ENCODE data around the gene EGFL7. TPM values are rescaled to one million over a fixed set of nuclear protein-coding genes. Genes with fewer than 3 reads are reported as not detected.

EGFL7 gene
- total and polyA plus RNA-seq, 2 donors (not counting 1 experiment from before 2014, with no cell fraction given), result 4.2 to 7.9 TPM

DNA sequence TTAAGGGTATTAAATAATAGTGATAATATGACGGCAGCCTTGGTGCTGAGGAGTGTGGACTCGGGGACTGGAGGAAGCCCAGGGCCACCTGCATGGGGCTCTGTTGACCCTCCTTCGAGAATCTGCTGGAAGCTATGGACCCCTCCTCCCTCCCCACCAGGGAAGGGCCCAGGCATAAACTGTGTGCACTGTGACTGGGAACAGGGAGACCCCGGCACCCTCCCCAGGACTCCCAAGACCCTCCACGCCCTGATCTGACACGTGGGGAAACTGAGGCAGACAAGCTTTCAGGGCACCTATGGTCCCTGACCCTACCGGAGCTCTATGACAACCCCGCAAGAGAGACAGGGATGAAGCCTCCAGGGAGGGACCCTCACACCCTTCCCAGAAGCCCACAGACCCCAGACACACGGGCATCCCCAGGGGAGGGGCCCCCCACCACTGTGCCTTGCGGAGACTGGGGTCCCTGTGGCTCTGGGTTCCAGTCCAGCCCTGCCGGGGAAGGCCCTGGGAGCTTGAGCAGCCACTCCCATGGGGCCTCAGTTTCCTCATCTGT, 6.5 kb upstream of the EGFL7 start:
- Histone ChIP-seq H3K4me3 (replicated peaks in 1 of 4; ENCODE audit: control extremely low read depth in 1 of 4, insufficient read depth in 1 of 4, low read depth in 3 of 4, low read length in 4 of 4) (no peak overlapping the region), H4K20me1 (ENCODE audit: control insufficient read depth, extremely low read depth, insufficient read depth, low read length) (no peaks in the 10 kb centered on the region), H3K36me3 (ENCODE audit: control insufficient read depth, insufficient read depth, low read length) (no peaks in the 10 kb centered on the region), H2AFZ (ENCODE audit: low read length) (no peak overlapping the region), H3K27ac (ENCODE audit: insufficient read depth, low read length) (no peak overlapping the region), H3K27me3 (ENCODE audit: control insufficient read depth, insufficient read depth, low read length) (peaks cover 9% of the 10 kb centered on the region), H3K4me1 (ENCODE audit: control insufficient read depth, extremely low read depth, insufficient read depth, low read length) (no peaks in the 10 kb centered on the region), H3K9me3 (ENCODE audit: control insufficient read depth, insufficient read depth, low read depth, low read length) (no peaks in the 10 kb centered on the region), H3K79me2 (ENCODE audit: control insufficient read depth, insufficient read depth, low read length) (no peaks in the 10 kb centered on the region), H3K9ac (ENCODE audit: insufficient read depth, low read length) (no peak overlapping the region), H3K4me2 (ENCODE audit: extremely low read depth, insufficient read depth, low read length) (no peak overlapping the region)
- no peak for DNase-seq (ENCODE audit: low read depth in 2 of 2)
- TF ChIP-seq CTCF (conservative IDR thresholded peaks at IDR 0.05 in 1 of 2, IDR thresholded peaks at IDR 0.05 in 1 of 2; ENCODE audit: low read depth in 1 of 2, low read length in 2 of 2) (no peak), EZH2 (IDR thresholded peaks at IDR 0.05; ENCODE audit: low read length, missing control alignments) (no peak)

- no peak overlapping the region for H3K27ac ChIP-seq (ENCODE audit: insufficient read depth, low read length)
- H4K20me1 ChIP-seq (ENCODE audit: control insufficient read depth, extremely low read depth, insufficient read depth, low read length), result no peaks in the 10 kb centered on the region
- H3K4me3 ChIP-seq (replicated peaks in 1 of 4; ENCODE audit: control extremely low read depth in 1 of 4, insufficient read depth in 1 of 4, low read depth in 3 of 4, low read length in 4 of 4), result no peak overlapping the region
- H3K4me2 ChIP-seq (ENCODE audit: extremely low read depth, insufficient read depth, low read length), result no peak overlapping the region
- H3K4me1 ChIP-seq (ENCODE audit: control insufficient read depth, extremely low read depth, insufficient read depth, low read length), result no peaks in the 10 kb centered on the region
- H3K36me3 ChIP-seq (ENCODE audit: control insufficient read depth, insufficient read depth, low read length), result no peaks in the 10 kb centered on the region
- peaks cover 9% of the 10 kb centered on the region for H3K27me3 ChIP-seq (ENCODE audit: control insufficient read depth, insufficient read depth, low read length)
- no peak overlapping the region for H2AFZ ChIP-seq (ENCODE audit: low read length)
- H3K9ac ChIP-seq (ENCODE audit: insufficient read depth, low read length), result no peak overlapping the region
- no peaks in the 10 kb centered on the region for H3K9me3 ChIP-seq (ENCODE audit: control insufficient read depth, insufficient read depth, low read depth, low read length)
- no peaks in the 10 kb centered on the region for H3K79me2 ChIP-seq (ENCODE audit: control insufficient read depth, insufficient read depth, low read length)
- no peak for TF ChIP-seq EZH2 (IDR thresholded peaks at IDR 0.05; ENCODE audit: low read length, missing control alignments)
- no peak for TF ChIP-seq CTCF (conservative IDR thresholded peaks at IDR 0.05 in 1 of 2, IDR thresholded peaks at IDR 0.05 in 1 of 2; ENCODE audit: low read depth in 1 of 2, low read length in 2 of 2)
- no peak for DNase-seq (ENCODE audit: low read depth in 2 of 2)
Measured at GRCh38 chr9:136656795-136657611, 5.7 kb upstream of the EGFL7 start.

- no peaks in the 10 kb centered on the region for H3K4me1 ChIP-seq (ENCODE audit: control insufficient read depth, extremely low read depth, insufficient read depth, low read length)
- DNase-seq (ENCODE audit: low read depth in 2 of 2), result no peak
- H3K36me3 ChIP-seq (ENCODE audit: control insufficient read depth, insufficient read depth, low read length), result no peaks in the 10 kb centered on the region
- peaks cover 9% of the 10 kb centered on the region for H3K27me3 ChIP-seq (ENCODE audit: control insufficient read depth, insufficient read depth, low read length)
- H3K4me3 ChIP-seq (replicated peaks in 1 of 4; ENCODE audit: control extremely low read depth in 1 of 4, insufficient read depth in 1 of 4, low read depth in 3 of 4, low read length in 4 of 4), result no peak overlapping the region
- H3K4me2 ChIP-seq (ENCODE audit: extremely low read depth, insufficient read depth, low read length), result no peak overlapping the region
- H3K9ac ChIP-seq (ENCODE audit: insufficient read depth, low read length), result no peak overlapping the region
- no peaks in the 10 kb centered on the region for H3K79me2 ChIP-seq (ENCODE audit: control insufficient read depth, insufficient read depth, low read length)
- H3K9me3 ChIP-seq (ENCODE audit: control insufficient read depth, insufficient read depth, low read depth, low read length), result no peaks in the 10 kb centered on the region
- no peak overlapping the region for H2AFZ ChIP-seq (ENCODE audit: low read length)
- no peak overlapping the region for H3K27ac ChIP-seq (ENCODE audit: insufficient read depth, low read length)
- no peaks in the 10 kb centered on the region for H4K20me1 ChIP-seq (ENCODE audit: control insufficient read depth, extremely low read depth, insufficient read depth, low read length)
- TF ChIP-seq EZH2 (IDR thresholded peaks at IDR 0.05; ENCODE audit: low read length, missing control alignments), result no peak
- no peak for TF ChIP-seq CTCF (conservative IDR thresholded peaks at IDR 0.05 in 1 of 2, IDR thresholded peaks at IDR 0.05 in 1 of 2; ENCODE audit: low read depth in 1 of 2, low read length in 2 of 2)
Measured at GRCh38 chr9:136657974-136658848, 4.5 kb upstream of the EGFL7 start.

Measured in fibroblast of lung (primary cell).